DOHH2 (cell line): ENCODE data around the gene IL1RAP.

ENCODE experiments used
- CTCF ChIP-seq: fragments of 200-600 bp; sonication (generic); IDR thresholded peaks from one replicate; pipeline ENCODE4 v1.5.1; 2014; ENCODE audit warnings: antibody characterized with exemption, mild to moderate bottlenecking, low read depth, low read length; ENCODE audit not compliant: poor library complexity, severe bottlenecking
- EZH2phosphoT487 ChIP-seq: fragments of 200-600 bp; sonication (generic); IDR thresholded peaks from 2 replicates; pipeline ENCODE4 v1.6.1; 2017; ENCODE audit warnings: borderline replicate concordance, mild to moderate bottlenecking, antibody characterized with exemption, low read length, moderate library complexity, mixed read lengths

GRCh38 chr3:190496859-190497258 is 17.0 kb upstream of the IL1RAP start:
- TF ChIP-seq CTCF, result no peak
- no peak for TF ChIP-seq EZH2phosphoT487
